ENCODE data around the gene ZNF410.
"Not testable (repeated sequence)": the region's sequence is repeated elsewhere in the genome, so short reads cannot be mapped to it uniquely, and the experiment has no call there.

ZNF410 gene

GRCh38 chr14:73886449-73887317 is at the start of gene ZNF410:
ZNF410 (plus strand) TSS chr14:73886859; CDS start chr14:73892176, 5,317 bp downstream.
- peak; percentile 95 for DNase-seq

GRCh38 chr14:73838293-73839034 is 48.2 kb upstream of the ZNF410 start:
- DNase-seq: not testable (repeated sequence)

GRCh38 chr14:73842201-73842600 is 44.5 kb upstream of the ZNF410 start:
- no peak for DNase-seq

GRCh38 chr14:73842851-73843250 is 43.8 kb upstream of the ZNF410 start:
- no peak for DNase-seq

GRCh38 chr14:73843296-73843695 is 43.4 kb upstream of the ZNF410 start:
- no peak for DNase-seq

GRCh38 chr14:73846947-73847346 is 39.7 kb upstream of the ZNF410 start:
- no peak for DNase-seq

- peak; percentile 45 for DNase-seq
Observed at GRCh38 chr14:73851000-73851399, 35.7 kb upstream of the ZNF410 start.

GRCh38 chr14:73851567-73852382 is 34.9 kb upstream of the ZNF410 start, which contains the start of gene PTGR2:
PTGR2 (plus strand) TSS chr14:73851831; CDS start chr14:73858863, 7,032 bp downstream.
- DNase-seq: peak; percentile 96

- DNase-seq: no peak
Observed at GRCh38 chr14:73859145-73859544, 27.5 kb upstream of the ZNF410 start.

- no peak for DNase-seq
Observed at GRCh38 chr14:73861073-73861472, 25.6 kb upstream of the ZNF410 start.

GRCh38 chr14:73862480-73862879 is 24.2 kb upstream of the ZNF410 start:
- DNase-seq: no peak

GRCh38 chr14:73863209-73863608 is 23.4 kb upstream of the ZNF410 start:
- DNase-seq: no peak

- DNase-seq: no peak
Observed at GRCh38 chr14:73865534-73866113, 21.0 kb upstream of the ZNF410 start.

GRCh38 chr14:73869754-73870153 is 16.9 kb upstream of the ZNF410 start:
- DNase-seq: not testable (repeated sequence)

- no peak for DNase-seq
Observed at GRCh38 chr14:73870525-73871235, 16.0 kb upstream of the ZNF410 start.

- DNase-seq: no peak
Observed at GRCh38 chr14:73873660-73874059, 13.0 kb upstream of the ZNF410 start.

- DNase-seq: peak; percentile 44
Observed at GRCh38 chr14:73877790-73878189, 8.9 kb upstream of the ZNF410 start.

- peak; percentile 80 for DNase-seq
Observed at GRCh38 chr14:73878436-73878835, 8.2 kb upstream of the ZNF410 start.

GRCh38 chr14:73879027-73879426 is 7.6 kb upstream of the ZNF410 start:
- no peak for DNase-seq

GRCh38 chr14:73884438-73885190 is 2.0 kb upstream of the ZNF410 start:
- no peak for DNase-seq

GRCh38 chr14:73887318-73887616 is 608 bp downstream of the ZNF410 start:
- no peak for DNase-seq
